PFSK-1 (cell line): Measurements from ENCODE around the gene CARTPT.

Experiments used
- POLR2AphosphoS5 ChIP-seq: IDR thresholded peaks from 2 replicates; pipeline ENCODE4 v1.6.1; 2012; ENCODE audit warnings: low read depth, mild to moderate bottlenecking, control low read depth, low read length, moderate library complexity
- TAF1 ChIP-seq: IDR thresholded peaks from 2 replicates; pipeline ENCODE4 v1.6.1; 2012; ENCODE audit warnings: low read length, control low read depth, borderline replicate concordance; ENCODE audit not compliant: insufficient read depth

DNA sequence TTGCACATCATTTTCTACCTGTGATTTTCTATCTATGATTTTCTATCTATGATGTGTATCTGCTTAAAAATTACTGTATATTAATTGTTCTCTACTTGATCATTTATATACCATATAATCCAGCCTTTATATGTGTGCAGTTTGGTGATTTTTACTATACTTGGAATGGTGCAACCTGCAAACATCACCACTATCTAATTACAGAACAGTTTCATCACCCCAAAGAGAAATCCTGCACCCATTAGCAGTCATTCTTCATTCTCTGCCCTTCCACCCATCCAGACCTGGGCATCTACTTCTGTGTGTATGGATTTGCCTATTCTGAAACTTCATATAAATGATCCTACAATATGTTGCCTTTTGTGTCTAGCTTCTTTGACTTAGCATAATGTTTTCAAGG, 51.3 kb downstream of the CARTPT start:
- TF ChIP-seq TAF1 = no peak
- no peak for TF ChIP-seq POLR2AphosphoS5
